Measurements from ENCODE around the gene GRM8. TPM values are rescaled to one million over a fixed set of nuclear protein-coding genes. Genes with fewer than 3 reads are reported as not detected.

GRM8 gene
- total RNA-seq, 1 donor from 2014 or later = 8.1 TPM

- no peak for TF ChIP-seq CTCF (conservative IDR thresholded peaks at IDR 0.05)
- Mint-ChIP-seq H3K4me1 (ENCODE audit: unreplicated experiment) (peaks cover 13% of the 10 kb centered on the region), H3K4me3 (no peak overlapping the region)
Observed at GRCh38 chr7:126449611-126450268, 803.0 kb downstream of the GRM8 start.

GRCh38 chr7:126447984-126448383 is 804.8 kb downstream of the GRM8 start:
- Mint-ChIP-seq H3K36me3 (no peaks in the 10 kb centered on the region), H3K27me3 (no peaks in the 10 kb centered on the region), H3K4me1 (ENCODE audit: unreplicated experiment) (peaks cover 10% of the 10 kb centered on the region), H3K9me3 (no peaks in the 10 kb centered on the region), H3K4me3 (no peak overlapping the region), H3K27ac (no peak overlapping the region)
- no peak for TF ChIP-seq CTCF (conservative IDR thresholded peaks at IDR 0.05)
- no peak for DNase-seq (ENCODE audit: extremely low spot score, unreplicated experiment)

More at GRCh38 chr7:126449611-126450268, 803.0 kb downstream of the GRM8 start:
- DNase-seq (ENCODE audit: extremely low spot score, unreplicated experiment) = no peak
- Mint-ChIP-seq H3K27me3 (no peaks in the 10 kb centered on the region), H3K9me3 (no peaks in the 10 kb centered on the region), H3K27ac (no peak overlapping the region), H3K36me3 (no peaks in the 10 kb centered on the region)

GRCh38 chr7:126445991-126446390 is 806.8 kb downstream of the GRM8 start:
- Mint-ChIP-seq H3K9me3 (no peaks in the 10 kb centered on the region), H3K4me1 (ENCODE audit: unreplicated experiment) (peaks cover 19% of the 10 kb centered on the region), H3K27ac (no peak overlapping the region), H3K27me3 (no peaks in the 10 kb centered on the region), H3K36me3 (no peaks in the 10 kb centered on the region), H3K4me3 (no peak overlapping the region)
- no peak for DNase-seq (ENCODE audit: extremely low spot score, unreplicated experiment)
- no peak for TF ChIP-seq CTCF (conservative IDR thresholded peaks at IDR 0.05)

GRCh38 chr7:126443951-126444350 is 808.8 kb downstream of the GRM8 start:
- Mint-ChIP-seq H3K4me1 (ENCODE audit: unreplicated experiment) (peaks cover 18% of the 10 kb centered on the region), H3K27ac (no peak overlapping the region), H3K9me3 (no peaks in the 10 kb centered on the region), H3K36me3 (no peaks in the 10 kb centered on the region), H3K4me3 (no peak overlapping the region), H3K27me3 (no peaks in the 10 kb centered on the region)
- no peak for DNase-seq (ENCODE audit: extremely low spot score, unreplicated experiment)
- no peak for TF ChIP-seq CTCF (conservative IDR thresholded peaks at IDR 0.05)

GRCh38 chr7:126442908-126443307 is 809.8 kb downstream of the GRM8 start:
- no peak for TF ChIP-seq CTCF (conservative IDR thresholded peaks at IDR 0.05)
- DNase-seq (ENCODE audit: extremely low spot score, unreplicated experiment) = no peak
- H3K4me3 Mint-ChIP-seq = no peak overlapping the region
- peaks cover 22% of the 10 kb centered on the region for H3K4me1 Mint-ChIP-seq (ENCODE audit: unreplicated experiment)
- H3K36me3 Mint-ChIP-seq = no peaks in the 10 kb centered on the region
- no peaks in the 10 kb centered on the region for H3K9me3 Mint-ChIP-seq
- H3K27me3 Mint-ChIP-seq = no peaks in the 10 kb centered on the region
- H3K27ac Mint-ChIP-seq = no peak overlapping the region
